HL-60 (cell line): ENCODE results near the gene SGMS1.

Experiments used
- CTCF ChIP-seq: IDR thresholded peaks from one replicate; pipeline ENCODE4 v1.5.1; 2011; ENCODE audit warnings: low read length, control low read depth, inconsistent platforms; ENCODE audit not compliant: insufficient read depth
- POLR2AphosphoS5 ChIP-seq: IDR thresholded peaks from 2 replicates; pipeline ENCODE4 v1.6.1; 2012; ENCODE audit warnings: low read depth
- REST ChIP-seq: IDR thresholded peaks from 2 replicates; pipeline ENCODE4 v1.6.1; 2012; ENCODE audit warnings: low read depth; ENCODE audit not compliant: insufficient replicate concordance
- SPI1 ChIP-seq: IDR thresholded peaks from 2 replicates; pipeline ENCODE4 v1.6.1; 2012; ENCODE audit warnings: low read depth, mild to moderate bottlenecking, borderline replicate concordance

- no peak for TF ChIP-seq CTCF
- no peak for TF ChIP-seq REST
- TF ChIP-seq POLR2AphosphoS5, result no peak
- TF ChIP-seq SPI1, result no peak
These were observed 220.7 kb downstream of the SGMS1 start for GRCh38 chr10:50403074-50403473.
